IPS DF 19.7 (cell line): ENCODE results near the gene TXNRD2.

Source experiments
- DNase-seq: peaks from one replicate; pipeline ENCODE4 v3.0.0-alpha.2; 2013; ENCODE audit warnings: low read depth, low spot score

The TXNRD2 gene

GRCh38 chr22:19876941-19877625 lies 64.5 kb downstream of the TXNRD2 start:
- DNase-seq, result no peak

GRCh38 chr22:19876314-19876940 lies 65.2 kb downstream of the TXNRD2 start:
- no peak for DNase-seq

GRCh38 chr22:19875531-19876313 lies 65.9 kb downstream of the TXNRD2 start:
- DNase-seq, result no peak

- no peak for DNase-seq
These were observed 66.5 kb downstream of the TXNRD2 start for GRCh38 chr22:19875061-19875530.

GRCh38 chr22:19874307-19875060 lies 67.1 kb downstream of the TXNRD2 start:
- no peak for DNase-seq

- no peak for DNase-seq
These were observed 67.7 kb downstream of the TXNRD2 start for GRCh38 chr22:19873960-19874306.

- no peak for DNase-seq
These were observed 68.3 kb downstream of the TXNRD2 start for GRCh38 chr22:19873138-19873959.

GRCh38 chr22:19872779-19873137 lies 68.9 kb downstream of the TXNRD2 start:
- DNase-seq, result no peak

GRCh38 chr22:19871845-19872778 lies 69.5 kb downstream of the TXNRD2 start:
- DNase-seq, result no peak

- DNase-seq, result no peak
These were observed 70.4 kb downstream of the TXNRD2 start for GRCh38 chr22:19871023-19871844.

GRCh38 chr22:19870153-19871022 lies 71.2 kb downstream of the TXNRD2 start:
- no peak for DNase-seq

- no peak for DNase-seq
These were observed 72.0 kb downstream of the TXNRD2 start for GRCh38 chr22:19869497-19870152.

GRCh38 chr22:19868773-19869471 lies 72.7 kb downstream of the TXNRD2 start:
- DNase-seq, result no peak

- no peak for DNase-seq
These were observed 73.3 kb downstream of the TXNRD2 start for GRCh38 chr22:19868333-19868732.

- no peak for DNase-seq
These were observed 74.0 kb downstream of the TXNRD2 start for GRCh38 chr22:19867617-19868016.

GRCh38 chr22:19866665-19867009 lies 75.0 kb downstream of the TXNRD2 start:
- no peak for DNase-seq
